GM12878 (cell line): ENCODE measurements around the gene MAL. TPM values are rescaled to one million over a fixed set of nuclear protein-coding genes. Genes with fewer than 3 reads are reported as not detected.

ENCODE experiments used
- BHLHE40 ChIP-seq, 2 experiments: fragments of 450-650 bp in 1 of 2; IDR thresholded peaks; 2 replicates each; pipeline ENCODE4 v1.6.1; 2011 to 2017; ENCODE audit warnings: low read depth in 2 of 2, borderline replicate concordance in 1 of 2, improper control_type of control experiment in 1 of 2, low read length in 1 of 2, mild to moderate bottlenecking in 1 of 2
- CBFB ChIP-seq: IDR thresholded peaks from 2 replicates; pipeline ENCODE4 v1.6.1; 2016; ENCODE audit warnings: antibody characterized with exemption, low read depth
- CBX5 ChIP-seq: sonication (generic); IDR thresholded peaks from 2 replicates; pipeline ENCODE4 v1.6.1; 2016; ENCODE audit warnings: low read depth, moderate library complexity, mild to moderate bottlenecking, inconsistent platforms
- CHD2 ChIP-seq: IDR thresholded peaks from 2 replicates; pipeline ENCODE4 v1.6.1; 2011; ENCODE audit warnings: low read depth, low read length, improper control_type of control experiment, borderline replicate concordance
- CREB1 ChIP-seq: IDR thresholded peaks from 2 replicates; pipeline ENCODE4 v1.6.1; 2012; ENCODE audit warnings: low read depth, mild to moderate bottlenecking, inconsistent platforms
- EGR1 ChIP-seq, 2 experiments: IDR thresholded peaks; 1 replicate in 1 of 2; 2 replicates in 1 of 2; pipeline ENCODE4 v1.6.1; 2011 to 2012; ENCODE audit warnings: low read depth in 2 of 2, low read length in 2 of 2, borderline replicate concordance in 1 of 2, mild to moderate bottlenecking in 1 of 2, moderate library complexity in 1 of 2
- EP300 ChIP-seq, 2 experiments: fragments of 150-350 bp in 1 of 2; IDR thresholded peaks; 2 replicates each; pipeline ENCODE4 v1.6.1; 2011 to 2012; ENCODE audit warnings: low read depth in 2 of 2, low read length in 2 of 2, borderline replicate concordance in 1 of 2, improper control_type of control experiment in 1 of 2, inconsistent platforms in 1 of 2; ENCODE audit not compliant: control insufficient read depth in 1 of 2
- ETV6 ChIP-seq, 2 experiments: fragments of 450-650 bp in 1 of 2; IDR thresholded peaks in 1 of 2; conservative IDR thresholded peaks in 1 of 2; 2 replicates each; pipeline ENCODE4 v1.6.1; 2014; ENCODE audit warnings: antibody characterized with exemption in 1 of 2, borderline replicate concordance in 1 of 2, low read depth in 1 of 2, mild to moderate bottlenecking in 1 of 2, moderate library complexity in 1 of 2
- EZH2 ChIP-seq: IDR thresholded peaks from 2 replicates; pipeline ENCODE4 v1.6.1; 2012; ENCODE audit warnings: low read depth, mild to moderate bottlenecking, control low read depth, inconsistent platforms, low read length, borderline replicate concordance; ENCODE audit not compliant: control insufficient read depth
- IKZF1 ChIP-seq: fragments of 450-650 bp; conservative IDR thresholded peaks from 2 replicates; pipeline ENCODE4 v1.6.1; 2017; ENCODE audit warnings: antibody characterized with exemption, mild to moderate bottlenecking
- IRF4 ChIP-seq: IDR thresholded peaks from 2 replicates; pipeline ENCODE4 v1.6.1; 2011; ENCODE audit warnings: low read depth, low read length
- NBN ChIP-seq: fragments of 450-650 bp; IDR thresholded peaks from 2 replicates; pipeline ENCODE4 v1.6.1; 2016
- NFIC ChIP-seq: IDR thresholded peaks from 2 replicates; pipeline ENCODE4 v1.6.1; 2012; ENCODE audit warnings: low read depth, mild to moderate bottlenecking, inconsistent platforms, low read length, moderate library complexity
- RAD51 ChIP-seq: fragments of 450-650 bp; IDR thresholded peaks from 2 replicates; pipeline ENCODE4 v1.6.1; 2016; ENCODE audit warnings: moderate library complexity, mild to moderate bottlenecking, inconsistent platforms
- RB1 ChIP-seq: fragments of 450-650 bp; formaldehyde crosslinking; IDR thresholded peaks from 2 replicates; pipeline ENCODE4 v1.6.1; 2017; ENCODE audit warnings: mild to moderate bottlenecking, borderline replicate concordance
- RUNX3 ChIP-seq: IDR thresholded peaks from 2 replicates; pipeline ENCODE4 v1.6.1; 2012; ENCODE audit warnings: low read length, inconsistent platforms
- SIX5 ChIP-seq: IDR thresholded peaks from 2 replicates; pipeline ENCODE4 v1.6.1; 2011; ENCODE audit warnings: mild to moderate bottlenecking, low read depth, low read length, moderate library complexity; ENCODE audit not compliant: severe bottlenecking
- SMARCA5 ChIP-seq: fragments of 450-650 bp; IDR thresholded peaks from 2 replicates; pipeline ENCODE4 v1.6.1; 2017; ENCODE audit warnings: mild to moderate bottlenecking
- SP1 ChIP-seq: IDR thresholded peaks from one replicate; pipeline ENCODE4 v1.6.1; 2011; ENCODE audit warnings: low read depth, low read length
- ZNF24 ChIP-seq: fragments of 450-650 bp; IDR thresholded peaks from 2 replicates; pipeline ENCODE4 v1.6.1; 2017; ENCODE audit warnings: antibody characterized with exemption, mild to moderate bottlenecking
- polyA plus RNA-seq, 11 experiments: library from polyadenylated mRNA; depleted of rRNA in 4 of 11; unstranded in 6 of 11; stranded (reverse) in 5 of 11; fragments of >200 nt; fragmentation: Nextera tagmentation in 4 of 11; fragmentation: Illumina TruSeq in 1 of 11; extraction: Ambion mirVana in 4 of 11; extraction: Trizol in 1 of 11; gene quantifications; 1 replicate in 1 of 11; 2 replicates in 10 of 11; pipeline versions ENCODE4 v1.2.1 to v1.2.3, GENCODE V29; 2011 to 2016; ENCODE audit warnings: inconsistent platforms in 2 of 11, missing spikeins in 2 of 11, low read depth in 1 of 11
- total RNA-seq, 4 experiments: library from RNA; depleted of rRNA in 3 of 4; stranded (reverse); fragments of >200 nt in 3 of 4; fragmentation: Illumina TruSeq in 1 of 4; extraction: Trizol in 1 of 4; gene quantifications; 2 replicates each; pipeline versions ENCODE4 v1.2.1 to v1.2.3, GENCODE V29; 2013 to 2021
- TF ChIP-seq, protein P1 (sequence below), 3 experiments: IDR thresholded peaks in 2 of 3; conservative IDR thresholded peaks in 1 of 3; 2 replicates each; pipeline ENCODE4 v1.5.1; 2011; ENCODE audit warnings: low read depth in 3 of 3, low read length in 3 of 3, mild to moderate bottlenecking in 3 of 3, control low read depth in 2 of 3, moderate library complexity in 2 of 3, inconsistent platforms in 1 of 3, mixed read lengths in 1 of 3; ENCODE audit not compliant: control insufficient read depth in 2 of 3, insufficient read depth in 1 of 3; ENCODE audit errors: extremely low read depth in 1 of 3
- TF ChIP-seq, protein P2 (sequence below): fragments of 450-650 bp; IDR thresholded peaks from 2 replicates; pipeline ENCODE4 v1.6.1; 2018; ENCODE audit warnings: borderline replicate concordance, mild to moderate bottlenecking; ENCODE audit not compliant: partially characterized antibody
- TF ChIP-seq, protein P3 (sequence below): IDR thresholded peaks from 2 replicates; pipeline ENCODE4 v1.6.1; 2011; ENCODE audit warnings: low read depth, low read length, improper control_type of control experiment, borderline replicate concordance
- TF ChIP-seq, protein P4 (sequence below): fragments of 150-350 bp; IDR thresholded peaks from 2 replicates; pipeline ENCODE4 v1.6.1; 2014; ENCODE audit warnings: mild to moderate bottlenecking, low read depth, low read length

MAL gene
- total and polyA plus RNA-seq, 10 of the 15 experiments (the other 5 are each of a cell fraction or from before 2014, with no cell fraction given) = 1.3 to 4.5 (median 1.7) TPM

DNA sequence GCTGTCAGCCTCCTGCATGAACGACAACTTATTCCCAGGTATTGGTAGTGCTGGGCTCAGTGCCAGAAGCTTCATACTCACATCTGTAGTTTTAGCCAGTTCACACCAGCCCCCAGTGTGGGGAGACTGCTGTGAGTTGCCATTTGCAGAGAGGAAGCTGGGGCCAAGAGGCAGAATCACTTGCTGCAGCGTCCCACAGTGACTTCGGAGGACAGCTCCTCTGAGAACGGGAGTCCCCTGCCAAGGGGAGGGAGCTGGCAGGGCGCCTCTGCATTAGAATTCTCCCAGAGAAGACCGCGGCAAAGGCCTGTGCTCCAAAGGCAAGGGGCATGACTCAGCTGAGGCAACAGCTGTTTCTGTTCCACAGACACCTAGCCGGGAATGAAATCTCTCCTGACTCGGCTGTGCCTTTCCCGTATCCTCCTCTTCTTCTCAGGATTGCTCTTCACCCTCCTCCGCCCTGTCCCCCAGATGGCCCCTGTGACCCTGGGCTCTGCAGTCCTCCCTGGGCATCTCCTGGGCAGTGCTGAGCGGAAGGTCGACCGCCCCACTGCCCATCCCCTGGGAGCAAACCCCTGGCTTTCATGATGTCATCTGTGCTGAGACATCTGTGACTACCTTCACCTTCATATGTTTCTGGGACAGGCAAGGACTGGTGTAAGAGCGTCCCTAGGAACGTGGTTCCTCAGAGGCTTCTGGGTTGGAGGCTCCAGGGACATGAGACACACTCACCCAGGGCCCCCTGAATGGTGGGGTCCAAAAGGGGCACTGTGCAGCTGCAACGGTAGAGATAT lies 18.0 kb downstream of the MAL start (continued):
- TF ChIP-seq ETV6 (conservative IDR thresholded peaks at IDR 0.05 in 1 of 2, IDR thresholded peaks at IDR 0.05 in 1 of 2; ENCODE audit: borderline replicate concordance in 1 of 2, low read depth in 1 of 2) (no peak), NFIC (no peak), NBN (peak; percentile 71), RAD51 (no peak), IRF4 (no peak), EP300 (IDR thresholded peaks at IDR 0.05; ENCODE audit: borderline replicate concordance in 1 of 2, control insufficient read depth in 1 of 2, low read depth in 2 of 2, low read length in 2 of 2) (no peak), CHD2 (no peak), RB1 (no peak), SMARCA5 (no peak), ZNF24 (no peak), SP1 (no peak), IKZF1 (peak; percentile 66), CBX5 (no peak), CBFB (no peak), SIX5 (no peak), RUNX3 (no peak), CREB1 (no peak), EZH2 (no peak), BHLHE40 (IDR thresholded peaks at IDR 0.05; ENCODE audit: borderline replicate concordance in 1 of 2, low read depth in 2 of 2, low read length in 1 of 2) (no peak; a peak in 1 of 4 replicates), EGR1 (IDR thresholded peaks at IDR 0.05; ENCODE audit: borderline replicate concordance in 1 of 2, low read depth in 2 of 2, low read length in 2 of 2) (no peak)
- TF ChIP-seq, protein P1, sequence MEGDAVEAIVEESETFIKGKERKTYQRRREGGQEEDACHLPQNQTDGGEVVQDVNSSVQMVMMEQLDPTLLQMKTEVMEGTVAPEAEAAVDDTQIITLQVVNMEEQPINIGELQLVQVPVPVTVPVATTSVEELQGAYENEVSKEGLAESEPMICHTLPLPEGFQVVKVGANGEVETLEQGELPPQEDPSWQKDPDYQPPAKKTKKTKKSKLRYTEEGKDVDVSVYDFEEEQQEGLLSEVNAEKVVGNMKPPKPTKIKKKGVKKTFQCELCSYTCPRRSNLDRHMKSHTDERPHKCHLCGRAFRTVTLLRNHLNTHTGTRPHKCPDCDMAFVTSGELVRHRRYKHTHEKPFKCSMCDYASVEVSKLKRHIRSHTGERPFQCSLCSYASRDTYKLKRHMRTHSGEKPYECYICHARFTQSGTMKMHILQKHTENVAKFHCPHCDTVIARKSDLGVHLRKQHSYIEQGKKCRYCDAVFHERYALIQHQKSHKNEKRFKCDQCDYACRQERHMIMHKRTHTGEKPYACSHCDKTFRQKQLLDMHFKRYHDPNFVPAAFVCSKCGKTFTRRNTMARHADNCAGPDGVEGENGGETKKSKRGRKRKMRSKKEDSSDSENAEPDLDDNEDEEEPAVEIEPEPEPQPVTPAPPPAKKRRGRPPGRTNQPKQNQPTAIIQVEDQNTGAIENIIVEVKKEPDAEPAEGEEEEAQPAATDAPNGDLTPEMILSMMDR (IDR thresholded peaks at IDR 0.05 in 2 of 3, conservative IDR thresholded peaks at IDR 0.05 in 1 of 3; ENCODE audit: control insufficient read depth in 2 of 3, extremely low read depth in 1 of 3, insufficient read depth in 1 of 3, low read depth in 3 of 3, low read length in 3 of 3) = no peak; a peak in 1 of 6 replicates
- TF ChIP-seq, protein P2, sequence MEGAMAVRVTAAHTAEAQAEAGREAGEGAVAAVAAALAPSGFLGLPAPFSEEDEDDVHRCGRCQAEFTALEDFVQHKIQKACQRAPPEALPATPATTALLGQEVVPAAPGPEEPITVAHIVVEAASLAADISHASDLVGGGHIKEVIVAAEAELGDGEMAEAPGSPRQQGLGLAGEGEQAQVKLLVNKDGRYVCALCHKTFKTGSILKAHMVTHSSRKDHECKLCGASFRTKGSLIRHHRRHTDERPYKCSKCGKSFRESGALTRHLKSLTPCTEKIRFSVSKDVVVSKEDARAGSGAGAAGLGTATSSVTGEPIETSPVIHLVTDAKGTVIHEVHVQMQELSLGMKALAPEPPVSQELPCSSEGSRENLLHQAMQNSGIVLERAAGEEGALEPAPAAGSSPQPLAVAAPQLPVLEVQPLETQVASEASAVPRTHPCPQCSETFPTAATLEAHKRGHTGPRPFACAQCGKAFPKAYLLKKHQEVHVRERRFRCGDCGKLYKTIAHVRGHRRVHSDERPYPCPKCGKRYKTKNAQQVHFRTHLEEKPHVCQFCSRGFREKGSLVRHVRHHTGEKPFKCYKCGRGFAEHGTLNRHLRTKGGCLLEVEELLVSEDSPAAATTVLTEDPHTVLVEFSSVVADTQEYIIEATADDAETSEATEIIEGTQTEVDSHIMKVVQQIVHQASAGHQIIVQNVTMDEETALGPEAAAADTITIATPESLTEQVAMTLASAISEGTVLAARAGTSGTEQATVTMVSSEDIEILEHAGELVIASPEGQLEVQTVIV = no peak
- TF ChIP-seq, protein P3, sequence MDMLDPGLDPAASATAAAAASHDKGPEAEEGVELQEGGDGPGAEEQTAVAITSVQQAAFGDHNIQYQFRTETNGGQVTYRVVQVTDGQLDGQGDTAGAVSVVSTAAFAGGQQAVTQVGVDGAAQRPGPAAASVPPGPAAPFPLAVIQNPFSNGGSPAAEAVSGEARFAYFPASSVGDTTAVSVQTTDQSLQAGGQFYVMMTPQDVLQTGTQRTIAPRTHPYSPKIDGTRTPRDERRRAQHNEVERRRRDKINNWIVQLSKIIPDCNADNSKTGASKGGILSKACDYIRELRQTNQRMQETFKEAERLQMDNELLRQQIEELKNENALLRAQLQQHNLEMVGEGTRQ = no peak
- TF ChIP-seq, protein P4, sequence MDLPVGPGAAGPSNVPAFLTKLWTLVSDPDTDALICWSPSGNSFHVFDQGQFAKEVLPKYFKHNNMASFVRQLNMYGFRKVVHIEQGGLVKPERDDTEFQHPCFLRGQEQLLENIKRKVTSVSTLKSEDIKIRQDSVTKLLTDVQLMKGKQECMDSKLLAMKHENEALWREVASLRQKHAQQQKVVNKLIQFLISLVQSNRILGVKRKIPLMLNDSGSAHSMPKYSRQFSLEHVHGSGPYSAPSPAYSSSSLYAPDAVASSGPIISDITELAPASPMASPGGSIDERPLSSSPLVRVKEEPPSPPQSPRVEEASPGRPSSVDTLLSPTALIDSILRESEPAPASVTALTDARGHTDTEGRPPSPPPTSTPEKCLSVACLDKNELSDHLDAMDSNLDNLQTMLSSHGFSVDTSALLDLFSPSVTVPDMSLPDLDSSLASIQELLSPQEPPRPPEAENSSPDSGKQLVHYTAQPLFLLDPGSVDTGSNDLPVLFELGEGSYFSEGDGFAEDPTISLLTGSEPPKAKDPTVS = no peak
